ENCODE data around the gene IKZF1. TPM values are rescaled to one million over a fixed set of nuclear protein-coding genes. Genes with fewer than 3 reads are reported as not detected.

IKZF1 gene
- polyA plus RNA-seq, 1 experiment: not detected

- DNase-seq (ENCODE audit: low read depth): no peak
- Histone ChIP-seq H3K4me3 (ENCODE audit: low read depth, low read length) (no peak overlapping the region), H3K27me3 (ENCODE audit: control insufficient read depth, insufficient read depth, low read length) (peaks cover 3% of the 10 kb centered on the region), H3K36me3 (ENCODE audit: control insufficient read depth, insufficient read depth, low read length) (no peaks in the 10 kb centered on the region)
- CTCF ChIA-PET: interaction anchor here (0.6 kb wide), 1 partner anchor 268 kb away, joined by 3 read pairs; no protein-coding TSS in a partner anchor
- POLR2A ChIA-PET: no interaction called here
- TF ChIP-seq, protein P1, sequence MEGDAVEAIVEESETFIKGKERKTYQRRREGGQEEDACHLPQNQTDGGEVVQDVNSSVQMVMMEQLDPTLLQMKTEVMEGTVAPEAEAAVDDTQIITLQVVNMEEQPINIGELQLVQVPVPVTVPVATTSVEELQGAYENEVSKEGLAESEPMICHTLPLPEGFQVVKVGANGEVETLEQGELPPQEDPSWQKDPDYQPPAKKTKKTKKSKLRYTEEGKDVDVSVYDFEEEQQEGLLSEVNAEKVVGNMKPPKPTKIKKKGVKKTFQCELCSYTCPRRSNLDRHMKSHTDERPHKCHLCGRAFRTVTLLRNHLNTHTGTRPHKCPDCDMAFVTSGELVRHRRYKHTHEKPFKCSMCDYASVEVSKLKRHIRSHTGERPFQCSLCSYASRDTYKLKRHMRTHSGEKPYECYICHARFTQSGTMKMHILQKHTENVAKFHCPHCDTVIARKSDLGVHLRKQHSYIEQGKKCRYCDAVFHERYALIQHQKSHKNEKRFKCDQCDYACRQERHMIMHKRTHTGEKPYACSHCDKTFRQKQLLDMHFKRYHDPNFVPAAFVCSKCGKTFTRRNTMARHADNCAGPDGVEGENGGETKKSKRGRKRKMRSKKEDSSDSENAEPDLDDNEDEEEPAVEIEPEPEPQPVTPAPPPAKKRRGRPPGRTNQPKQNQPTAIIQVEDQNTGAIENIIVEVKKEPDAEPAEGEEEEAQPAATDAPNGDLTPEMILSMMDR (IDR thresholded peaks at IDR 0.05; ENCODE audit: insufficient read depth, low read depth, low read length): no peak
Measured at GRCh38 chr7:50412973-50413372, 108.5 kb downstream of the IKZF1 start.

DNA sequence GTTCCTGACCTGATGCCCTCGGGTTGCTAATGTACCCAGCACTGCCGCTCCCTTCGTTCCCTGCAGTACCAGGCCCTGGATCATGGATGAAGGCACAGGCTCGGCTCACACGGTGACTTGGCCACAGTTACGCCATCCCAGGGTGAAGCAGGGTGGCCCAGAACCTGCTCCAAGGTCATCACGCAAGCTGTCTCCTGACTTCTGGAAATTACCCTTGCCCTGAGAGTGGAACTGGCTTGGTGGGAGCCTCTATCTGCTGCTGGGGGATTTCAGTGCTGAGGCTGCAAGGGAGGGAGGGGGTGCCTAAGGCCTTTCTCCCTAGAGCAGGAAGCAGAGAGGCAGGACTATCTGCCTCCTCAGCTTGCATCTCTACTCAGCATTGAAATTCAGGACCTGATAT, 109.0 kb downstream of the IKZF1 start:
- ChIA-PET CTCF (interaction anchor here (0.6 kb wide), 1 partner anchor 268 kb away, joined by 3 read pairs; no protein-coding TSS in a partner anchor), POLR2A (no interaction called here)
- DNase-seq (ENCODE audit: low read depth): no peak
- no peaks in the 10 kb centered on the region for H3K36me3 ChIP-seq (ENCODE audit: control insufficient read depth, insufficient read depth, low read length)
- H3K27me3 ChIP-seq (ENCODE audit: control insufficient read depth, insufficient read depth, low read length): peaks cover 3% of the 10 kb centered on the region
- H3K4me3 ChIP-seq (ENCODE audit: low read depth, low read length): no peak overlapping the region
- TF ChIP-seq, protein P1 (IDR thresholded peaks at IDR 0.05; ENCODE audit: insufficient read depth, low read depth, low read length): no peak

DNA sequence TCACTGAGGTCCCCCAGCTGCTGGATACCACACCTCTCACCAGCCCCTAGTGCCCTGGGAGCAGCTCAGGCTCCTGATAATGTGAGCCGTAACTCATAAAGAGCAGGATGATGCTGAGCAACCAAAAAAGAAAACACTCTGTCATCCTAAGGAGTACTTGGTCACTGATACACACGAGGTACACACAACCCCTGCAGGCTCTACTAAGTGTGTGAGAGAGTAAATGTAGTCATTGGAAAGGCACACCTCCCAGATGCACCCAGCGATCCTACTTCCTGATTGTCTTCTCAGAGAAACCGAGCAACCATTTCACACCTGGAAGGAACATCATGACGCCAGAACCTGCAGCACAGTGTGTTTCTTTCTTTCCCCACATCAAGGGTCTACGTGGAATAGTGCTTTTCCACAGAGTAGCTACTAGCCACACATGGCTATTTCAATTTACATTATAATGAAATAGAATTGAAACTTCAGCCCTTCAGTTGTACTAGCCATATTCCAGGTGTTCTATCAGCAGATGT, 111.4 kb downstream of the IKZF1 start:
- H3K36me3 ChIP-seq (ENCODE audit: control insufficient read depth, insufficient read depth, low read length): no peaks in the 10 kb centered on the region
- DNase-seq (ENCODE audit: low read depth): no peak
- TF ChIP-seq, protein P1 (IDR thresholded peaks at IDR 0.05; ENCODE audit: insufficient read depth, low read depth, low read length): no peak
- ChIA-PET CTCF (interaction anchor here (1.8 to 3.6 kb wide), 3 partner anchors 8 to 27 kb away, joined by 5 to 21 read pairs (median 7); no protein-coding TSS in a partner anchor), POLR2A (no interaction called here)
- no peak overlapping the region for H3K4me3 ChIP-seq (ENCODE audit: low read depth, low read length)
- peaks cover 4% of the 10 kb centered on the region for H3K27me3 ChIP-seq (ENCODE audit: control insufficient read depth, insufficient read depth, low read length)

DNA sequence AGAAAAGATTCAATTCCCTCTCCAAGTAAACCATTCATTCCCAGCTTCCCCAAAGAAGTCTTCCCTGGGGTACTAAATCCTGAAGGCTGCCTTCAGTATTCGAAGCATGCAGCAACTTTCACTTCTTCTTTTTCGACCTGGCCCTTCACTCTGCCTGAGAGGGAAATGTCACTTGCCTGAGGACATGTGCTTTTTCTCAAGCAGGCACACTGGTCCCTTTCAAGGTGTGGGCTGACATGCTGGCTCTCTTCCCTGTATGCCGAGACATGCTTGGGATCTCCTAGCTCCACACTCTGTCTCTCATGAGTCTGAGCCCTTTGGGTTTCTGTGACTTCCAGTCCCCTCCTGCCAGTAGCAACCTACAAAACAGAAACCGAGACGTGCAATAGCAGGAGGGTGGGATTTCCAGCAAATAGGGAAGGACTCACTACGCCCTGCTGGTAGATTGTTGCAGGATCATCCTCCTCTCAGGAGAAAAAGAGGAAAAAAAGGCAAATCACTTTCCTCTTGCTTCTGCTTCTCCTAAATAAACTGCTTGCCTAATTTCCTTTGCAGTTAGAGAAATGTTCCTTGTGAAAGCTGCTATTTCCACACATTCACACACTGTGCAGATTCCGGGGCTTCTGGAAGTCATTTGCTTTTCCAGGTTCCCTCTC, 112.1 kb downstream of the IKZF1 start:
- Histone ChIP-seq H3K36me3 (ENCODE audit: control insufficient read depth, insufficient read depth, low read length) (no peaks in the 10 kb centered on the region), H3K27me3 (ENCODE audit: control insufficient read depth, insufficient read depth, low read length) (peaks cover 4% of the 10 kb centered on the region), H3K4me3 (ENCODE audit: low read depth, low read length) (no peak overlapping the region)
- POLR2A ChIA-PET: no interaction called here
- CTCF ChIA-PET: interaction anchor here (1.4 to 3.6 kb wide), 5 partner anchors 9 to 53 kb away, joined by 4 to 21 read pairs (median 6); no protein-coding TSS in a partner anchor
- TF ChIP-seq, protein P1 (IDR thresholded peaks at IDR 0.05; ENCODE audit: insufficient read depth, low read depth, low read length): no peak
- no peak for DNase-seq (ENCODE audit: low read depth)

- Histone ChIP-seq H3K4me3 (ENCODE audit: low read depth, low read length) (no peak overlapping the region), H3K36me3 (ENCODE audit: control insufficient read depth, insufficient read depth, low read length) (no peaks in the 10 kb centered on the region), H3K27me3 (ENCODE audit: control insufficient read depth, insufficient read depth, low read length) (peaks cover 4% of the 10 kb centered on the region)
- CTCF ChIA-PET: interaction anchor here (0.7 to 3.9 kb wide), 27 partner anchors 9 to 743 kb away, joined by 3 to 21 read pairs (median 3); no protein-coding TSS in a partner anchor
- peak; percentile 14 for DNase-seq (ENCODE audit: low read depth)
- TF ChIP-seq, protein P1 (IDR thresholded peaks at IDR 0.05; ENCODE audit: insufficient read depth, low read depth, low read length): peak; percentile 94
- POLR2A ChIA-PET: no interaction called here
Measured at GRCh38 chr7:50418086-50418515, 113.6 kb downstream of the IKZF1 start.
